Activated T-helper 1 cell treated with anti-CD3 and anti-CD28 coated beads, Interleukin-2, amount 50 U/mL, for 16 hours (primary cell): Measurements from ENCODE around the gene VPS54.
"Not testable (repeated sequence)": the region's sequence is repeated elsewhere in the genome, so short reads cannot be mapped to it uniquely, and the experiment has no call there.

Experiments
- DNase-seq, 2 donors: peaks; one replicate each; pipeline ENCODE4 v3.0.0-alpha.2; 2020; ENCODE audit warnings: low read depth in 1 of 2, low spot score in 1 of 2

Gene VPS54

GRCh38 chr2:63993871-63994270 is 25.4 kb downstream of the VPS54 start:
- DNase-seq: no peak

- DNase-seq: not testable (repeated sequence)
Measured at GRCh38 chr2:63993130-63993584, 26.1 kb downstream of the VPS54 start.

GRCh38 chr2:63992061-63992685 is 27.1 kb downstream of the VPS54 start:
- DNase-seq: no peak

- not testable (repeated sequence) for DNase-seq
Measured at GRCh38 chr2:63991173-63991999, 27.8 kb downstream of the VPS54 start.

GRCh38 chr2:63990072-63990471 is 29.2 kb downstream of the VPS54 start:
- DNase-seq: no peak

GRCh38 chr2:63988842-63989436 is 30.3 kb downstream of the VPS54 start:
- not testable (repeated sequence) for DNase-seq

GRCh38 chr2:63984606-63985359 is 34.4 kb downstream of the VPS54 start:
- DNase-seq: no peak

GRCh38 chr2:63983986-63984605 is 35.1 kb downstream of the VPS54 start:
- no peak for DNase-seq

GRCh38 chr2:63982335-63982734 is 36.9 kb downstream of the VPS54 start:
- no peak for DNase-seq

- DNase-seq: no peak
Measured at GRCh38 chr2:63981702-63982103, 37.5 kb downstream of the VPS54 start.

- DNase-seq: no peak
Measured at GRCh38 chr2:63980794-63981193, 38.4 kb downstream of the VPS54 start.

GRCh38 chr2:63977904-63978303 is 41.3 kb downstream of the VPS54 start:
- no peak for DNase-seq

GRCh38 chr2:63976125-63976510 is 43.1 kb downstream of the VPS54 start:
- DNase-seq: no peak

- no peak for DNase-seq
Measured at GRCh38 chr2:63975437-63976124, 43.6 kb downstream of the VPS54 start.

- DNase-seq: not testable (repeated sequence)
Measured at GRCh38 chr2:63975036-63975435, 44.2 kb downstream of the VPS54 start.

GRCh38 chr2:63962186-63962585 is 57.0 kb downstream of the VPS54 start:
- DNase-seq: no peak

- DNase-seq: no peak
Measured at GRCh38 chr2:63950414-63950813, 68.8 kb downstream of the VPS54 start.

GRCh38 chr2:63942788-63943187 is 76.4 kb downstream of the VPS54 start:
- no peak for DNase-seq

- not testable (repeated sequence) for DNase-seq
Measured at GRCh38 chr2:63932104-63932503, 87.1 kb downstream of the VPS54 start.

- no peak for DNase-seq
Measured at GRCh38 chr2:63926815-63927214, 92.4 kb downstream of the VPS54 start.
